ENCODE results near the gene ABCE1. TPM values are rescaled to one million over a fixed set of nuclear protein-coding genes. Genes with fewer than 3 reads are reported as not detected.
"Not testable (repeated sequence)": the region's sequence is repeated elsewhere in the genome, so short reads cannot be mapped to it uniquely, and the experiment has no call there.

ABCE1 gene
- total RNA-seq, 1 donor, result 62.2 TPM

DNA sequence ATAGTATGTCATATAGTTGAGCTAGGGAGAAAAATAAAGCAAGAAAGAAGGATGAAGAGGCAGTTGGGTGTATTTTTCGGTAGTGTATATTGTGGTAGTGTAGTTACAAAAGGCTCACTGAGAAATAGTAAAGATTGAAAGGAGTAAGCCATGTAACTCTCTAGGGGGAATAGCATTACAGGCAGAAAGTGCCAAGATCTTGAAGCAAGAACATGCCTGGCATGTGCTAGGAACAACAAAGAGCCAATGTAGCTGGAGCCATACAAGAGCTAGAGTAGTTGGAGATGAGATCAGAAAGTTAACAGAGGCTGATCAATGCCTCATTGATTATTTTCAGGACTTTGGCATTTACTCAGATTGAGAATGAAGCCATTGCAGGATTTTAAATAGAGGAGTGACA is 3.0 kb downstream of the ABCE1 start:
- no peak for DNase-seq (ENCODE audit: low read depth in 2 of 3, low spot score in 2 of 3)

DNA sequence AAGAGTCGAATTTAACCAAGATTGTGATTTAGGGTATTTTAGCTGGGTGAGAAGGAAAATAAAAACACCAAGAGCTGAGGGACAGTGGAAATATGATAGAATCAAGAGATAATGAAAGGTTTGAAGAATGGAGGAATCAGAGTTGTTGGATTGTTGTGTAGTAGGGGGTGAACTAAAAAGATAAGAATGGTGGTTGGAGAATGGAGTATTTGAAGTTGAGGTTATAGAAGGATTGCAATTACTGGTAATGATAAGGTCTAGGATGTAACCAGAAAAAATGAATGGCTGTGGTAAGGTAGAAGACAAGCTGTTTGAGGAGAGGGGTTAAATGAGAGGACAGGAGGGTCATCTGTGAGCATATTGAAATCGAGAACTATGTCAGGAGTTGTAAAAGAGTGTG is 4.5 kb downstream of the ABCE1 start:
- DNase-seq (ENCODE audit: low read depth in 2 of 3, low spot score in 2 of 3), result no peak

DNA sequence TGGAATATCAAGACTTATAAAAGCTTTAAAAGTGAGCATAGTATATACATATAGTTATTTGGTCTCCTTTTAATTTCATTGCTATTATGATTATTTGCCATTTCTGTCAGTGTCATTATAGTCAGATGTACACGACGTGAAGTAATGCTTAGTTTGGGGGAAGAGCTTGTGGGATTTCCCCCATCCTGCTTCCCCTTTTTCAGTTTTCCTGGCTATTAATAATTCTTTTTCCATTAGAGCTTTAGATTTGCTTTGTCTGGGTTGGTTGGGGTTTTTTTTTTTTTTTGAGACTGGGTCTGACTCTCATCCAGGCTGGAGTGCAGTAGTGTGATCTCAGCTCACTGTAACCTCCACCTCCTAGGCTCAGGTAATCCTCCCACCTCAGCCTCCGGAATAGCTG is 5.4 kb downstream of the ABCE1 start:
- DNase-seq (ENCODE audit: low read depth in 2 of 3, low spot score in 2 of 3), result no peak

DNA sequence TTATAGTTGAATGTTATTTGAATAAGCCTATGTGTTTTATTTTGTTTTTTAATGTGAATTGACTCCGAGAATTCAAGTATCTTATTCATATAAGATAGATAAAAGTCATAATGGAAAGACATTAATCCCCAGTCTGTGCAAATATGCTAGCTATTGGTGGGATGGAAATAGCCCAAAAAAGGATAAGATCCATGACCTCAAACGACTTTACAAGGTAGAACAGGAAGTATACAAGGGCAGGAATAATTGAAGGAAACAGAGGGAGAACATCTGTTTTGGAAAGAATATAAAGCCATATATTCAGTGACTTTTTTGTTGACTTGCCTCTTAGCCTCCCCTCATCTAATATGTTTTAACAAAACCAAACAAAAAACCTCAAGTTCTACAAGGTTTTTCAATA is 9.0 kb downstream of the ABCE1 start:
- no peak for DNase-seq (ENCODE audit: low read depth in 2 of 3, low spot score in 2 of 3)

DNA sequence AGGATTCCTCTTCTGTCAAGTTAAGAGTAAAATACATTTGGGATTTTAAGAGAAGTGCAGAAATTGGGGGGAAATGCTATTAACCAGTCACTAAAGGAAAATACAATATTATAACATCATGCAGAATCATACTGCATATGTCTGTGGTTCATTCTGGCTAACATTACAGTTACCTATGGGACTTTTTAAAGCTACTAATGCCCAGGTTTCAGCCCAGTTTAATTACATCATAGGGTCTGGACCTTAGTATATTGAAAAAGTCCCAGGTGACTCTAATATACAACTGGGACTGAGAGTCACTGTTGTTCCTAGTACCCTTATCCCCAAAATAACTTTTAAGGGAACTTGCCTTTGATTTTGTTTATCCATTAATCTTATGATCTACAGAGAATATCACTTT is 10.0 kb downstream of the ABCE1 start:
- no peak for DNase-seq (ENCODE audit: low read depth in 2 of 3, low spot score in 2 of 3)

DNA sequence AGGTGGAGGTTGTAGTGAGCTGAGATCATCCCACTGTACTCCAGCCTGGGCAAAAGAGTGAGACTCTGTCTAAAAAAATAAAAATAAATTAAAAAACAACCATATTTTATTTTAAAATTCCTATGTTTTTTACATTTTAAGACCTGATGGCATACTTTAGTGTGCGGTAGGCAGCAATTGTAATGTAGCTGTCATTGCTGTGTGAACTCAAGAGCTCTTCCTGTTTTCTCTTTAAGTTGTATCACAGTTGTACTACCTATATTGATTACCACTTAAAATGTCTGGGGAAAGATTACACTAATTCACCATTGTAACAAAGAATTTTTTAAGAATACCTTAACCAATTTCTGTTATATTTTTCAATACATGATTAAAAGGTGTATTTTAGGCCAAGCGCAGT is 27.3 kb downstream of the ABCE1 start:
- DNase-seq (ENCODE audit: low read depth in 2 of 3, low spot score in 2 of 3), result no peak

DNA sequence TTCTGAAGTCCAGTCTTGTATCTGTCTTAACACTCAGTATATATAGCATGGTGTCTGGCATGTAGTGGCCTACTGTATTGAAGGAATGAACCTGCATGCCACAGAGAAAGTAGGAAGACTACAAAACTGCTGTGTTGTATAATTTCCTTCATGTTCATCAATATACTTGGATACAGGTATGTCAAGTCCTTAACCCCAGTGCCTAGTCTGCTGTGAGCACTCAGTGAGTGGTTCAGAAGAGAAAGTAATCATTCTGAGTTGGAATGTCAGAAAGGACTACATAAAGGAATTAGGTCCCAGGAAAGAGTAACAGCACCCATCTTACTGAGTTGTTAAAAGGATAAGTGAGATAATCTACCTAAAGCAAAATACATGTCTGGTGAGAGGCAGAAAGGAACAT is 32.0 kb downstream of the ABCE1 start:
- DNase-seq (ENCODE audit: low read depth in 2 of 3, low spot score in 2 of 3), result no peak

DNA sequence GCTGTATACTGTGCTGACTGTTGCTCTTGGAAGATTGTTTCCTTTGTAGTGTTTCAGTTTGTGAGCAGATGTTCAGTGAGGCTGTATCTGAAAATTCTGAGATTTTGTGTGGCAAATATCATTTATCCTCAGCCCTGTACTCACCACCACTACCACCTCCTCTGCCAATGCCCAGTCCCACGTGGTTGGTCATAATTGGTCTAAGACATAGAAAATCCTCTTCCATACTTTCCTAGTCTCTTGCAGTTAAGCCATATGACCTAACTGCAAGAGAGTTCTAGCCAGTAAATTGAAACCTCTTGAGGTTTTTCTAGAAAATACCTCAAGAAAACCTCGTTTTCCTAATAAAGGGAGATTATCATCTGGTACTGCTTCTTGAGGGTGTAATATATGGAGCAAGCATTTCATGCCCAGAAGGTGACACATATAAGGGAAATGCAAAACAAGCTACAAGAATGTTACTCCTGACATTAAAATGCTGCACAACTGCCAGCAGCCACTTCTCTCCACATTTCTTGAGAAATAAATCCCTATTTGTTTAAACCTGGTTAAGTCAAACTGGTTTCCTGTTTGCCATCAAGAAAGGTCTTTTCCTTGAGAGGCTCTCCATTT is 32.8 kb downstream of the ABCE1 start:
- DNase-seq (ENCODE audit: low read depth in 2 of 3, low spot score in 2 of 3), result no peak

DNA sequence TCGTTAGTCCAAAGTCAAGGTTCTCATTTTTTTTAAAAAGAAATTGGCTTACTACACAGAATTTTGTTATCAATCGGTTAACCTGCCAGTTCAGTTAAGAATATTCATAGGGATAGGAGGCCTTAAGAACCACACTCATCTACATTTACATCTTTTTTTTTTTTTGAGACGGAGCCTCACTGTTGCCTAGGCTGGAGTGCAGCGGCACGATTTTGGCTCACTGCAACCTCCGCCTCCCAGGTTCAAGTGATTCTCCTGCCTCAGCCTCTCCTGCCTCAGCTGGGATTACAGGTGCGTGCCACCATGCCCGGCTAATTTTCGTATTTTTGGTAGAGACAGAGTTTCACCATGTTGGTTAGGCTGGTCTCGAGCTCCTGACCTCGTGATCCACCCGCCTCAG is 33.7 kb downstream of the ABCE1 start:
- DNase-seq (ENCODE audit: low read depth in 2 of 3, low spot score in 2 of 3), result no peak

DNA sequence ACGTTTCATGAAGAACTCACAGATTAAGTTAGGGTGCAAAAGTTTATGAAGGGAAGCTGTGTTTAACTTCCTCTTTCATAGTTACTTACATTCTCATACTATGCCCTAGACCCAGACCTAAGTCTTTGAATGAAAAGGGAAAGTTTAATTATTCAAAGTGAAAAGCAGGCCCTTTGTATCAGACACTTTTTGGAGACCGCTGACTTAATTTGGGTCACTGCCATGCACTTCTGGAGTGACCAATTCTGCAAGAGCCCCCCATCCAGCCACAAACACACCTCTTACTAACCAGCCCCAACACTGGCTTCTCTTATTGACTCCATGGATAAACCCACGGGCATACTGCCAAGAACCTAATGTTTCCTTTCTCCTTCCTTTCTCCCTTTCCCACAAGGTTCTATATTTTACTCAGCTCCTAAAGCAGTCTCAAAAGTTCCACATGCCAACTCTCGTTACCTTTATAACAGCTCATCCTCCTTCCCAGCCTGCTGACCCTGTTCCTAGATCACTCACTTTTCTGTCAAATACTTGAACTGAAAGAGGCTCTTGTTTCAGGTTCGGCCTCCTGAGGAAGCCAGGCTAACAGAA is 34.5 kb downstream of the ABCE1 start:
- peak in 2 of 3 donors; percentile 18 to 56 for DNase-seq (ENCODE audit: low read depth in 2 of 3, low spot score in 2 of 3)

DNA sequence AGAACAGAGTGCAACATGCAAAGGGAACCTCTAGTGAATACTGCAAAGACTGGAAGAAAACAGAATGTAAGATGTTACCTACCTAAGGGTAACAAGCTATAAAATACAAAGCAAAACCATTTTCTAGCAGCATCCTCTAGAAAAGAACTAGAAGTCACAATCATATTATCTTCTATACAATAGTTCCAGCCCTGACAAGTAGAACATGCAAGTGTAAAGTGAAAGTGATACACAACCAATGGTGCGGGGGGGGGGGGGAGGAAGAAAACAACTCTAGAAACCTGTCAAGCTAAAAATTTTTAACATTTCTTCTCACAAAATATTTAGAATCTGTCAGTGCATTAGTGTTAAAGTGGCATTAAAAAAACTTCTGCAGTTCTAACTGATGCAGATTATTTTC is 38.1 kb downstream of the ABCE1 start:
- not testable (repeated sequence) for DNase-seq (ENCODE audit: low read depth in 2 of 3, low spot score in 2 of 3)

DNA sequence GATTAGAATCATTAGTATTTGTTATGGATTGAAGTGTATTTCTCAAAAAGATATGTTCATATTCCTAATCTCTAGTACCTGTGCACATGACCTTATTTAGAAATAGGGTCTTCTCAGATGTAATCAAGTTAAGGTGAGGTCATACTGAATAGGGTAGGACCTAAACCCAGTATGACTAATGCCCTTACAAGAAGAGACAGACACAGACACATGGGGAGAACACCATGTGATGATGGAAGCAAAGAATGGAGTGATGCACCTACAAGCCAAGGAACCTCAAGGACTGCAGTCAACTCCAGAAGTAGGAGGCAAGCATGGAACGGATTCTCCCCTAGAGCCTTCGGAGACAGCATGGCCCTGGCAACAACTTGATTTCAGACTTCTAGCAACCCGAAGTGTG is 50.9 kb downstream of the ABCE1 start:
- DNase-seq (ENCODE audit: low read depth in 2 of 3, low spot score in 2 of 3), result no peak

DNA sequence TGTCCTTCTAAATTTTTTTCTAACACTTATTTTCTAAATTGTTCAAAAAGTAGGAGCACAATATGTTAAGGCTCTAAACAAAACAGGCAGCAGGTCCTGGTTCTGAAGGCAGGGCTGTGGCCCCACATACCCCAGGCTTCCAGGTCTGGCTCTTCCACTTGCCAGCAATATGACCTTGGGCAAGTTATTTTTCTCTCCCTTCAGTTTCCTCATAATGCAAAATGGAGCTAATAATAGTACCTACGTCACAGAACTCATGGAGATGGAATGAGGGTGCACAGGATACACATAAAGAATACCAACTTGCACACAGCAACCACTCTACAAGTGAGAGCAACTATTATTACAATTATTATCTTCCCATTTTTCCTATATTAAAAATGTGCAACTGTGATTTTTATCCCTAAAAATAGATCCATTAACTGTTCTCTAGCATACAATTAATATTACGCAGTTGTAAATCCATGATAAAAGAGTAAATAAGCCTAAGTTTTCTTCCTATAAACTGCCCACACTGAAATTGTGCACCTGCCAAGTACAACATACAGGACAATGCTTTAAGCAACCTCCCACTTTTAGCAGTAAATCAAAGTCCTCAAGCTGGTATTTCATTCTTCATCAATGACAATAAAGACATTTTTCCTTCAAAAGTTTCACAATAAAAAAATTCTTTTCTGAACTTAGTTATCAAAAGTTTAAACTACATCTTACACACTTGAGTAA is 55.2 kb downstream of the ABCE1 start:
- DNase-seq (ENCODE audit: low read depth in 2 of 3, low spot score in 2 of 3), result no peak

DNA sequence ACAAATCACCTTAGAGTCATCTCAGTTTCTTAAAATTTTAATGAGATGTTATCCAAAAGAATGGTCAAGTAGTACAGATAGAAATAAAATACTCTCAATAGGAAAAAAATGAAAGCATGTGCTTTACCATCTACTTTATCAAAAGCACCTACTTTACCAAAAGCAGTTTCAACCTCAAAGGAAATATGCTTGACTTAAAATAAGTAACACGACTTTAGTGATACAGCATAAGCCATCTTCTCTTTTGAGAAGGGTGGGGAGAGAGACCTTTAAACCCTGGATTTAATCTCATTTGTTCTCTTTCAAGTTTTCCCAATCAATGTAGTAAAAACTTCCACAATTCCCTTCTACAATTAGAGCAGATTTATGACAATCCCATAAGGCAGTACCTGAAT is 55.8 kb downstream of the ABCE1 start:
- DNase-seq (ENCODE audit: low read depth in 2 of 3, low spot score in 2 of 3), result no peak

DNA sequence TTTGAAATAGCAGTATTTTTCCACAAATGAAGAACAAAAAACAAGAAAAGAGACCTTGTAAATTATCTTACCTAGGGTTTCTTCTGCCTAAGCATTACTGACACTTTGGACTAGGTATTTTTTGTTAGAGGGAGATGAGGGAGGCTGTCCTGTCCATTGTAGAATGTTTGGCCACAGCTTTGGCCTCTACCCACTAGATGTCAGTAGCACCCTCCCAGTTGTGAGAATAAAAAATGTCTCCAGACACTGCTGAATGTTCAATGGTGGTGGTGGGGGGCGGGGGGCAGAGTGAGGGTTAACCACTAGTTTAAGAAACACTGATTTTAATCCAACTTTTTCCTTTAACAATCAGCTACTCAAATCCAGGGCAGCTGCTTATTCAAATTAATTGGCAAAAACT is 56.5 kb downstream of the ABCE1 start:
- DNase-seq (ENCODE audit: low read depth in 2 of 3, low spot score in 2 of 3), result peak in 2 of 3 donors; percentile 35 to 65

DNA sequence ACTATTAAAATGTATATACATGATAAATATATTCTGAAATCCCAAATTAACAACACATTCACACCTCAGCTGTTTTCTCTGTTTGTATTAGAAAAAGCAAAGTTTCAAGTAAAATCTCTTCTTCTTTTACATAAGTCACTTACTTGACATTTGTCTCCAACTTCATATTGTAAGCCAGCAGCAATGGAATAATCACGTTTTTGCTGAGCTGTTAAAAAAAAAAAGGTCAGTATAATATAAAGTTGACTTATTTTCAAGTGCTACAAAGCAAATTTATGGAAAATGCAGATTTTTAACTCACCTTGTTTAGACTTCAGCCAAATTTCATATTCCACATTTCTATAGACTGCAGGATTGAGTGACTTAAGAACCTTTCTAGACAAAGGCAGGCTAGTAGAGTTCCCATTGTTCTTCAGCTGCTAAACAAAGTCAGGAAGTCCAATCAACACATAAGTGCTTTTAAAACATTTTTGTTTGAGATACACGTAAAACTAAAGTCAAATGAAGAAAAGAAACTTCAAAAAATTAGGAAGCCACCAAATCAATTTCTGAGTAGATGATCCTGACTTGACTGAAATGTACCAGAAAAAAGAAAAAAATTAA is 57.3 kb downstream of the ABCE1 start:
- DNase-seq (ENCODE audit: low read depth in 2 of 3, low spot score in 2 of 3), result no peak

DNA sequence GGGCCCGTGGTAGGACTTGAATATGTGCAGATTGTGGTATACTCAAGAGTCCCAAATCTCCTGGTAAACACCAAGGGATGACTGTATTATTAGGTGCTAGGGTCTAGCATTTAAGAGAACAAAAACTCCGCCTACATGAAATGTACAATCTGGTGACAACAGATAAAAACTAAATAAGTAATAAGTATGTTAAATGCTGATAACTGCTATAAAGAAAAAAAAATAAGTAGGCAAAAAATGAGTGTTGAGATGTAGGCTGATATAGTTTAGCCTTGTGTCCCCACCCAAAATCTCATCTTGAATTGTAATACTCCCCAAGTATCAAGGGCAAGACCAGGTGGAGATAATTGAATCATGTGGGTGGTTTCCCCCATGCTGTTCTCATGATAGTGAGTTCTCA is 58.9 kb downstream of the ABCE1 start:
- DNase-seq (ENCODE audit: low read depth in 2 of 3, low spot score in 2 of 3), result no peak

DNA sequence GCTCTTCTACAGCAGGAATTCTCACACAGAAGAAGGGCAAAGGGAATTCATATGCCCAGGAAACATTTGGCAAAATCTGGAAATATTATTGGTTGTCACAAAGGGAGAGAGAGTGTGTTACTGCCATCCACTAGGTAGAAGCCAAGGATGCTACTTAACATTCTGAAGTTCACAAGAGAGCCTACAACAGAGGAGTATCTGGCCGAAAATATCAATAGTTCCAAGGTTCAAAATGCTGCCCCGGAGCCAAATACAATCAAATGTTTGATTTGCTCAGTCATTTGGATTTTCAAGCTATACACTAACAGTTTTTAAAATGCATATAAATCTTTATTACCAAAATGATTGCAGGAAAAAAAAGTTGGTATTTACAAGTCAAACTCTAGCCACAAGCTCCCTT is 63.4 kb downstream of the ABCE1 start:
- DNase-seq (ENCODE audit: low read depth in 2 of 3, low spot score in 2 of 3), result no peak

DNA sequence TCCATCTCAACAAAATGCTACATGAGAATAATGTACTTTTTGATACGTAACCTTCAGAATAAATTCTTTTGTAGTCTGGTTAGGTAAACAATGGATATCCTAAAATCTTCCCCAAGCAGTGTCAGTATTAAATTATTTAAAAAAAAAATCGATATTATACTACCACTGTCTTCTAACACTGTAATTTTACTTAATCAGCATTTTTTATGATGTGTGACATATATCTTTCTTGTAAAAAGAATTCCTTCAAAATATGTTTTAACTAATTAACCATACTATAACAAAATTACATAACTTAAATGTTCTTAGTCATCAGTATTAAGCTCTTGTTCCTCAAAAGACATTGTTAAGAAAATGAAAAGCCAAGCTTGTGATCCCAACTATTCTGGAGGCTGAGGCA is 69.8 kb downstream of the ABCE1 start:
- DNase-seq (ENCODE audit: low read depth in 2 of 3, low spot score in 2 of 3), result no peak

DNA sequence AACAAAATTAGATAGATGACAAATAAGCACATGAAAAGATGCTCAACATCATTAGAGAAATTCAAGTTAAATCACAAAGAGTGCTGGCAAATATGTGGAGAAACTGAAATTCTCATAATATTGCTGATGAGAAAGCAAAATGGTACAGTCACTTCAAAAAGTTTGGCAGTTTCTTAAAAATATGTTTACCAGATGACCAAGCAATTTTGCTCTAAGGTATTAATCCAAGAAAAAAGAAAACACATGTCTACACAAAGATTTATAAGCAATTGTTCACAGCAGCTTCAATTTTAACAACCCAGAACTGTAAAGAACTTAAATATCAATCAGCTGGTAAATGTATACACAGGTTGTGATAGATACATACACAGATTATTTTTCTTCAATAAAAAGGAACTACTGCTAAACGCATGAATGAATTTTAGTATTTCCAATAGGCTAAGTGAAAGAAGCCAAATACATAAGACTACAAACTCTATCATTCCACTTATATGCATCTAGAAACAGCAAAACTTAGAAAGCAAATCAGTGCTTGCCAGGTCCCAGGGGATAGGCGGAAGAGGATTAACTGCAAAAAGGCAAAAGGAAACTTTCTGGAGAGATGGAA is 70.6 kb downstream of the ABCE1 start:
- no peak for DNase-seq (ENCODE audit: low read depth in 2 of 3, low spot score in 2 of 3)

DNA sequence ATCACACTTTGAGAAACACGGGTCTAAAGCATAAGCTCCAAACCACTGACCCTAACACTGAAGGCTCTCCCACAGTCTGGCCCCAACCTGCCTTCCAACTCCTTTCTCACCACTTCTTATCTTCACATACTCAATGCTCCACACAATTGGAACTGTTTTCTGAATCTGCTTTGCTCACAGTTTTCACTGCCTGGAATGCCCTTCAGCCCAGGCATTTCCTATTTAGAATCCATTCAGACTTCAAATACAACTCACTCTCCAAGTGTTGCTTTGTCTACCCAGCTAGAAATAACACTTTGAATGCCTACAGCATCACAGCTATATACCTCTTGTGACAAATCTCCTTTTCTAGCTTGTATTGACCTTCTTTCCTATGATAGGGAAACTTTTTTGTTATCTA is 72.1 kb downstream of the ABCE1 start:
- DNase-seq (ENCODE audit: low read depth in 2 of 3, low spot score in 2 of 3), result no peak

DNA sequence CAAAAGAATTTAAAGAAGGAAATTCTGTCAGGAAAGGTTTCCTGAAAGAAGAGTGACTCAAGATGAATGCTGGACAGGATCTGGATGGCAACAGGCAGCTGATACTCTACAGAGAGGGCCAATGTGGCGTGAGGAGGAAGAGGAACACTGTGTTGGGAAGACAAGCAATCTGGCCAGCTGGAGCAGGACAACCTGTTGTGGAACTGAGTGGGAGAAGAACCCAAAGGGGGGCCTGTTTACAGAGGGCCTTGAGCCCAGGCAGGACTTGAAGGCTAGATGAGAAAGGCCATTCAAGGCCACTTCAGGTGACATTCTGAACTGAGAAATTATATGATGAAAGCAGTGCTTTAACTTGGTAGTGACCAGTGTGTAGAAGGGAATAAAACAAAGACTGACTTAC is 73.8 kb downstream of the ABCE1 start:
- no peak for DNase-seq (ENCODE audit: low read depth in 2 of 3, low spot score in 2 of 3)

All from hematopoietic multipotent progenitor cell (in vitro differentiated cells).